Stimulated activated CD8-positive, alpha-beta memory T cell treated with anti-CD3 and anti-CD28 coated beads, Interleukin-12 subunit alpha, Interleukin-12 subunit beta, amount 100 ng/mL, for 24 hours (primary cell): ENCODE data around the gene IDI2.

Experiments
- DNase-seq: peaks from one replicate; pipeline ENCODE4 v3.0.0-alpha.2; 2020; ENCODE audit errors: extremely low read depth

The IDI2 gene

DNA sequence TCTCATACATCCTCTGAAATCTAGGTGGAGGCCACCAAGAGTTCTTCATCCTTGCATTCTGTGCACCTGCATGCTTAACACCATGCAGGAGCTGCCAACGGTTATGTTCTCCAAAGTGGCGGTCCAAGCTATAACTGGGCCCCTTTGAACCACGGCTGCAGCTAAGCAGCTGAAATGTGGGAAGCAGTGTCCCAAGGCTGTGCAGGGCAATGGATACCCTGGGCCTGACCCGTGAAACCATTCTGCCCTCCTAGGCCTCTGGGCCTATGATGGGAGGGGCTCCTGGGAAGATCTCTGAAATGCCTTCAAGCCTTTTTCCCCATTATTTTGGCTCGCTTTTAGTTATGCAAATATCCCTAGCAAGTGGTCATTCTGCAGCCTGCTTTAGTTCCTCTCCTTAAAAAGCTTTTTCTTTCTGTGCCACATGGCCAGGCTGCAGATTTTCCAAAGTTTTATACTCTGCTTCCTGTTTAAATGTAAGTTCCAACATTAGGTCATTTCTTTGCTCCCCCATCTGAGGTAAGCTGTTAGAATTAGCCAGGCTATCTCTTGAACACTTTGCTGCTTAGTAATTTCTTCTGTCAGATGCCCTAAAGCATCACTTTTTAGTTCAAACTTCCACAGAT, 45.1 kb downstream of the IDI2 start:
- DNase-seq = no peak

DNA sequence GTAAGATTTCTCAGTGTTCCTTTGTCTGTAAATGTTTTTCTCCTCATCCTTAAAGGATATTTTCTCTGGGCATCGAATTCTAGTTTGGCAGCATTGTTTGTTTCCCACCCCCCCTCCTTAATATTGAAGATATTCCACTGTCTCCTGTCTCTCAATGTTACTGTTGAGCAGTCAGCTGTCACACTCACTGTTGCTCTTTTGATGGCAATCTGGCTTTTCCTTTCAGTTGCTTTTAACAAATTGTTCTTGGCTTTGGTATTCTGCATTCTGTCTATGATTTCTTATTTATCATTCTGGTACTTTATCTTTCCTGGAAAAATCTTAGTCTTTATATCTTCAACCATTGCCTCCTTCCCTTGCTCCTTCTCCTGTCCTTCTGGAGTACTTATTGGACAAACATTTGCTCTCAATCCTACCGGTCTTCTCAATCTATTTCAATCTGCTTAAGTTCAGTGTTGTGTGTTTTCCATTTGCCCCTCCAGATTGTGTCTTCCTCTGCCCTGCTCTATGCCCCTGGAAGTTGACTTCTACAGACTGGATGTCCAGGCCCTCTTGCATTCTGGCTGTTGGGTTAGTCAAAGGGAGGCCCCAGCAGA, 46.7 kb downstream of the IDI2 start:
- DNase-seq = no peak

- no peak for DNase-seq
Measured at GRCh38 chr10:976316-976715, 49.3 kb downstream of the IDI2 start.

GRCh38 chr10:974785-975074, 50.9 kb downstream of the IDI2 start:
- no peak for DNase-seq

- DNase-seq = no peak
Measured at GRCh38 chr10:974038-974784, 51.4 kb downstream of the IDI2 start.

DNA sequence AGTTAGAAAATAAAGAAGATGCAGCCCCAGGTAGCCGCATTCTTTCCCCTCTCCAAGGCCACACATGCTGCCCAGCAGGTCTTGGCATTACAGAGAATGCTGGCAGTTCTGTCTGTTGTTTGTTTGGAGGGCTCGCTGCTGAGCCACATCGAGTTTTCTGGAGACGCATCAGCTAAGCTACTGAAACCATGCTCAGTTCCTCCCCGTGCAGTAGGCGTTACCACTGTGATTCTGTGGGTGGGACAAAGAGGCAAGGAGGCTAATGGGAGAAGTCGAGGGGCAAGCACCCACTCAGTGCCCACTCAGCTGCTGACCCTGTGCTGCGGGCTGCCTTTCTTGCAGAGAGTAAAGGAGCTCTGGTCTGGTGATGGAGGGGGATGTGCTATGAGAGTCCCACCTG, 52.9 kb downstream of the IDI2 start:
- no peak for DNase-seq

DNA sequence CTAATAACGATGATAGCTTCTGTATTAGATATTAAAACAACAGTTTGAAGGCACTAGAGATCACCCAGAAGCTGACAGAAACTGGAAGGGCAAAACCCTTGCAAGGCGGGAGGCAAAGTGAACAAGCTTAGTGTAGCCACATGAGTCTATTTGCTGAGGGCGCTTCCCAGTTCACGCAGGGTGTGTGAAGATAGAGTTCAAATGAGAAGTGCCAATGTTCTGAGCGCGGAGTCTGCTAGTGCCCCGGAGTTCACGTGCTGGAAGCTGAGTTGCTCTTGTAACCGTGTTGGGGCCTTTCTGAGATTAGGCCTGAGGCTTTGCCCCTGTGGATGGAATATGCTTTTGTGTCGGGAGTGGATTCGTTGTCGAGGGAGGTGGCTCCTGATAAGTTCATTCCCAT, 54.0 kb downstream of the IDI2 start:
- DNase-seq = no peak

GRCh38 chr10:971150-971542, 54.5 kb downstream of the IDI2 start:
- DNase-seq = no peak

- no peak for DNase-seq
Measured at GRCh38 chr10:970311-971149, 55.1 kb downstream of the IDI2 start.

- no peak for DNase-seq
Measured at GRCh38 chr10:969473-970150, 56.0 kb downstream of the IDI2 start.
